CD4-positive, alpha-beta T cell (primary cell): ENCODE data around the gene GABPB1. TPM values are rescaled to one million over a fixed set of nuclear protein-coding genes. Genes with fewer than 3 reads are reported as not detected.

Source experiments
- ATAC-seq: fragments of 200-7000 bp; cut with Tn5 transposase; one replicate; pipeline ENCODE4 v1.10.0; 2022; ENCODE audit warnings: mild to moderate bottlenecking; ENCODE audit not compliant: poor library complexity
- CTCF ChIA-PET: fragments of 350-600 bp; sonication (Branson Sonifier 250); formaldehyde crosslinking; loops from one replicate; lab custom pipeline; 2021; ENCODE audit warnings: antibody characterized with exemption, inconsistent platforms; lab: Charles Lee
- POLR2A ChIA-PET: fragments of 350-600 bp; sonication (Branson Sonifier 250); formaldehyde crosslinking; loops from one replicate; lab custom pipeline; 2021; ENCODE audit warnings: antibody characterized with exemption, inconsistent platforms; lab: Charles Lee
- DNase-seq, 14 experiments: peaks; one replicate each; pipeline ENCODE4 v3.0.0-alpha.2; 2013 to 2020; ENCODE audit warnings: mixed read lengths in 2 of 14
- H3K27ac ChIP-seq, 2 donors: one replicate each; pipeline versions ENCODE4 v1.5.1 to v1.7.0; 2013; ENCODE audit warnings: low read length in 2 of 2, low read depth in 1 of 2, mild to moderate bottlenecking in 1 of 2
- H3K27me3 ChIP-seq, 2 experiments: 1 replicate in 1 of 2; 2 replicates in 1 of 2; pipeline versions ENCODE4 v1.6.1 to v1.7.0; 2013; ENCODE audit warnings: low read length in 2 of 2, control low read depth in 1 of 2, mild to moderate bottlenecking in 1 of 2, moderate library complexity in 1 of 2; ENCODE audit not compliant: insufficient read depth in 2 of 2, control insufficient read depth in 1 of 2
- H3K36me3 ChIP-seq: one replicate; pipeline ENCODE4 v1.6.1; 2013; ENCODE audit warnings: low read length, control low read depth; ENCODE audit not compliant: insufficient read depth
- H3K4me1 ChIP-seq: one replicate; pipeline ENCODE4 v1.6.1; 2013; ENCODE audit warnings: low read length, control low read depth; ENCODE audit not compliant: insufficient read depth
- H3K4me3 ChIP-seq: one replicate; pipeline ENCODE4 v1.5.1; 2013; ENCODE audit warnings: mild to moderate bottlenecking, low read length, moderate library complexity
- H3K9me3 ChIP-seq, 2 experiments: 1 replicate in 1 of 2; 2 replicates in 1 of 2; pipeline versions ENCODE4 v1.6.1 to v1.7.0; 2013; ENCODE audit warnings: low read length in 2 of 2, mild to moderate bottlenecking in 2 of 2, control low read depth in 1 of 2, moderate library complexity in 1 of 2; ENCODE audit not compliant: control insufficient read depth in 1 of 2, insufficient read depth in 1 of 2
- H3K27ac Mint-ChIP-seq: one replicate; pipeline ENCODE4 v1.8.0; 2020; ENCODE audit warnings: mixed read lengths
- H3K27me3 Mint-ChIP-seq: one replicate; pipeline ENCODE4 v1.8.0; 2021; ENCODE audit warnings: mixed read lengths
- H3K36me3 Mint-ChIP-seq: one replicate; pipeline ENCODE4 v1.8.0; 2021; ENCODE audit warnings: low read depth, mixed read lengths
- H3K4me1 Mint-ChIP-seq: one replicate; pipeline ENCODE4 v1.8.0; 2021; ENCODE audit warnings: low read depth, mixed read lengths
- H3K4me3 Mint-ChIP-seq: one replicate; pipeline ENCODE4 v1.8.0; 2020; ENCODE audit warnings: mild to moderate bottlenecking, mixed read lengths
- H3K9me3 Mint-ChIP-seq: one replicate; pipeline ENCODE4 v1.8.0; 2020; ENCODE audit warnings: mixed read lengths
- CTCF ChIP-seq: fragments of 200-600 bp; IDR thresholded peaks from one replicate; pipeline ENCODE4 v1.8.0; 2022; ENCODE audit warnings: antibody characterized with exemption, mild to moderate bottlenecking
- intact Hi-C, 2 experiments: fragments of 100-400 bp; cut with DNase I in 1 of 2; cut with micrococcal nuclease in 1 of 2; formaldehyde crosslinking; loops; one replicate each; pipeline versions ENCODE4 v1.15.1 to v1.9.0; 2023 to 2025; cut with DNase I, micrococcal nuclease
- total RNA-seq, 174 experiments: library from RNA in 2 of 174; stranded (reverse) in 2 of 174; gene quantifications; one replicate each; pipeline ENCODE4 v1.2.3 and lab custom pipeline; 2021 to 2026

GABPB1 gene
- total RNA-seq, 2 experiments from 2014 or later: 25.7 to 27.1 TPM

- H3K4me3 Mint-ChIP-seq: no peak overlapping the region
- peaks cover 50% of the 10 kb centered on the region for H3K4me1 Mint-ChIP-seq
- POLR2A ChIA-PET: no interaction called here
- CTCF ChIA-PET: interaction anchor here (1.0 to 1.1 kb wide), 2 partner anchors 61 to 66 kb away, joined by 3 to 4 read pairs; no protein-coding TSS in a partner anchor
- no peak for TF ChIP-seq CTCF
- Histone ChIP-seq H3K27ac (no peak overlapping the region), H3K27me3 (no peaks in the 10 kb centered on the region), H3K9me3 (no peaks in the 10 kb centered on the region), H3K36me3 (peaks cover 24% of the 10 kb centered on the region), H3K4me3 (no peak overlapping the region), H3K4me1 (peaks cover 27% of the 10 kb centered on the region)
- H3K27ac Mint-ChIP-seq: no peak overlapping the region
- ATAC-seq: no peak
- intact Hi-C loops: loop anchor here (10.0 kb wide), 3 partner anchors 1184 to 1544 kb away; partner anchors contain the start of genes CEP152 (in 1 of the 2), GALK2 (in 1 of the 2) and SECISBP2L (in 1 of the 2)
- DNase-seq: peak in 4 of 14 experiments; percentile 10 to 65 (median 39)
- peaks cover 56% of the 10 kb centered on the region for H3K36me3 Mint-ChIP-seq
- H3K9me3 Mint-ChIP-seq: no peaks in the 10 kb centered on the region
- peaks cover 13% of the 10 kb centered on the region for H3K27me3 Mint-ChIP-seq
These were observed 3.8 kb upstream of the GABPB1 start for GRCh38 chr15:50358845-50359244.

DNA sequence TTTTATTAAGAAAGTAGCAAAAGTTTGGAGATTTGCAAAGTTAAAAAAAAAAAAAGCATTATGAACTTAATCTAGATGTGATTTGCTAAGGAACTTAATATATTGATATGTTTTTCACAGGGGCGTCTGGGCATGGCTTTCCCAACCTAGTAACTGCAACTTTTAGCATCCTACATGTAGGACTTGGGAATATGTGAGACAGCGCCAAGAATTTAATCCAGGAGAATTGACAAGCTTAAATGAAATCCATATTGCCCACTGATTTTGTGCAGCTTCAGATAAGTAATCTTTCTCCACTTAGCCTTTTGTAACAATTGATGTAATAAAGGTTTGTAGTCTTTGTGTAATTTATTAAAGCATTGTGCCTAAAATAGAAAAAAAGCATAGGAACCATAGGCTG is 982 bp upstream of the GABPB1 start:
- ChIA-PET POLR2A (interaction anchor here (0.6 to 7.2 kb wide), 33 partner anchors 7 to 1879 kb away, joined by 3 to 132 read pairs (median 6); partner anchors contain the start of genes AP4E1, CEP152, COPS2 and DTWD1), CTCF (no interaction called here)
- peaks cover 10% of the 10 kb centered on the region for H3K36me3 ChIP-seq
- ATAC-seq: no peak
- H3K27me3 ChIP-seq: no peaks in the 10 kb centered on the region
- Mint-ChIP-seq H3K27ac (peak overlapping the region; percentile 100), H3K9me3 (no peaks in the 10 kb centered on the region), H3K27me3 (peaks cover 19% of the 10 kb centered on the region), H3K36me3 (peaks cover 67% of the 10 kb centered on the region), H3K4me3 (peak overlapping the region; percentile 97), H3K4me1 (peaks cover 66% of the 10 kb centered on the region)
- no peaks in the 10 kb centered on the region for H3K9me3 ChIP-seq
- intact Hi-C loops: loop anchor here (2.0 to 10.0 kb wide), 5 partner anchors 551 to 1541 kb away; partner anchors contain the start of genes CEP152 (in 1 of the 2), GALK2 (in 1 of the 2) and SECISBP2L (in 1 of the 2)
- DNase-seq: no peak
- TF ChIP-seq CTCF: no peak
- peaks cover 33% of the 10 kb centered on the region for H3K4me1 ChIP-seq
- H3K27ac ChIP-seq: peak overlapping the region; percentile 99 to 100
- H3K4me3 ChIP-seq: peak overlapping the region; percentile 97

DNA sequence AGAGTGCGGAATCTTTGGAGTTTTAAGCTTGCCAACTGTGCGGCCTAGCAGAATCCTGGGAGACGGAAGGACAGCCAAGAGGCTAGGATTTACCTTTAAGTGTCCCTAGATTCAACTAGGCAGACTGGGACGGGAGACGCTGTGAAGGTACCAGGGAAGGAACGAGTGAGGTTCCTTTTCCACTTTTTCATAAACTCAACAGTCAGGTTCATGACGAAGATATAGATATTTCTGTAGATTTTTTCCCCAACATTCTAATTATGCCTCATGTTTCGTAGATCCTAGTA is 564 bp upstream of the GABPB1 start:
- TF ChIP-seq CTCF: no peak
- H3K9me3 ChIP-seq: no peaks in the 10 kb centered on the region
- peak overlapping the region; percentile 100 for H3K27ac Mint-ChIP-seq
- peaks cover 10% of the 10 kb centered on the region for H3K36me3 ChIP-seq
- H3K27ac ChIP-seq: peak overlapping the region; percentile 99 to 100
- peak overlapping the region; percentile 97 for H3K4me3 ChIP-seq
- H3K4me1 ChIP-seq: peaks cover 37% of the 10 kb centered on the region
- H3K4me1 Mint-ChIP-seq: peaks cover 70% of the 10 kb centered on the region
- DNase-seq (no peak), ATAC-seq (no peak)
- peak overlapping the region; percentile 97 for H3K4me3 Mint-ChIP-seq
- peaks cover 19% of the 10 kb centered on the region for H3K27me3 Mint-ChIP-seq
- H3K36me3 Mint-ChIP-seq: peaks cover 63% of the 10 kb centered on the region
- no peaks in the 10 kb centered on the region for H3K9me3 Mint-ChIP-seq
- no peaks in the 10 kb centered on the region for H3K27me3 ChIP-seq
- POLR2A ChIA-PET: interaction anchor here (0.7 to 7.2 kb wide), 39 partner anchors 8 to 1880 kb away, joined by 3 to 132 read pairs (median 5); partner anchors contain the start of genes AP4E1, CEP152, COPS2 and DTWD1
- intact Hi-C loops: loop anchor here (2.0 to 10.0 kb wide), 4 partner anchors 551 to 1541 kb away; partner anchors contain the start of genes CEP152 (in 1 of the 2), GALK2 (in 1 of the 2) and SECISBP2L (in 1 of the 2)
- CTCF ChIA-PET: interaction anchor here (0.7 kb wide), 2 partner anchors 40 to 58 kb away, joined by 3 read pairs; no protein-coding TSS in a partner anchor
